HepG2 (cell line): ENCODE data around the gene GLCE. TPM values are rescaled to one million over a fixed set of nuclear protein-coding genes. Genes with fewer than 3 reads are reported as not detected.
A peak's percentile ranks its signal among the peaks of the same experiment; 100 is the strongest.

Source experiments
- BCL6 ChIP-seq: IDR thresholded peaks from 2 replicates; pipeline ENCODE4 v1.6.1; 2016; ENCODE audit warnings: missing genetic modification reagents, missing compliant biosample characterization
- CREM ChIP-seq, 2 experiments: sonication (generic) in 1 of 2; formaldehyde crosslinking in 1 of 2; IDR thresholded peaks; 2 replicates each; pipeline versions ENCODE4 v1.4.0 to v1.6.1; 2016 to 2020; ENCODE audit warnings: antibody characterized with exemption in 1 of 2, mild to moderate bottlenecking in 1 of 2, missing genetic modification reagents in 1 of 2
- FIP1L1 ChIP-seq: fragments of 200-400 bp; formaldehyde crosslinking; IDR thresholded peaks from 2 replicates; pipeline ENCODE4 v1.6.1; 2018; ENCODE audit warnings: low read depth, mild to moderate bottlenecking, low read length, moderate library complexity, borderline replicate concordance; ENCODE audit not compliant: insufficient read depth
- KDM1A ChIP-seq: IDR thresholded peaks from 2 replicates; pipeline ENCODE4 v1.6.1; 2016; ENCODE audit warnings: missing compliant biosample characterization
- NONO ChIP-seq, 2 experiments: fragments of 450-650 bp in 1 of 2; sonication (generic) in 1 of 2; formaldehyde crosslinking in 1 of 2; IDR thresholded peaks in 1 of 2; conservative IDR thresholded peaks in 1 of 2; 2 replicates each; pipeline versions ENCODE4 v1.6.1 to v1.8.0; 2017 to 2022; ENCODE audit warnings: mild to moderate bottlenecking in 1 of 2, missing genetic modification reagents in 1 of 2, moderate library complexity in 1 of 2
- PRMT3 ChIP-seq: sonication (generic); formaldehyde crosslinking; IDR thresholded peaks from 2 replicates; pipeline ENCODE4 v1.8.1; 2022; ENCODE audit warnings: low read depth, mild to moderate bottlenecking, moderate library complexity, missing genetic modification reagents, borderline replicate concordance
- RXRA ChIP-seq: sonication (generic); formaldehyde crosslinking; IDR thresholded peaks from 2 replicates; pipeline ENCODE4 v1.5.1; 2020; ENCODE audit warnings: missing genetic modification reagents
- SRF ChIP-seq: IDR thresholded peaks from 2 replicates; pipeline ENCODE4 v1.6.1; 2011; ENCODE audit warnings: mild to moderate bottlenecking, low read depth, low read length, moderate library complexity
- SRSF9 ChIP-seq: fragments of 200-400 bp; formaldehyde crosslinking; IDR thresholded peaks from 2 replicates; pipeline ENCODE4 v1.6.1; 2018; ENCODE audit warnings: borderline replicate concordance, mild to moderate bottlenecking, low read depth, low read length; ENCODE audit not compliant: insufficient read depth, poor library complexity, severe bottlenecking
- ZBTB42 ChIP-seq: sonication (generic); formaldehyde crosslinking; IDR thresholded peaks from 2 replicates; pipeline ENCODE4 v1.5.0; 2020; ENCODE audit warnings: mild to moderate bottlenecking, missing genetic modification reagents
- ZKSCAN5 ChIP-seq: sonication (generic); formaldehyde crosslinking; IDR thresholded peaks from 2 replicates; pipeline ENCODE4 v1.5.1; 2020; ENCODE audit warnings: mild to moderate bottlenecking, missing genetic modification reagents
- ZMAT5 ChIP-seq: sonication (generic); formaldehyde crosslinking; IDR thresholded peaks from 2 replicates; pipeline ENCODE4 v1.5.0; 2020; ENCODE audit warnings: mild to moderate bottlenecking, low read depth, missing genetic modification reagents, borderline replicate concordance
- ZNF17 ChIP-seq: sonication (generic); formaldehyde crosslinking; IDR thresholded peaks from 2 replicates; pipeline ENCODE4 v1.5.0; 2020; ENCODE audit warnings: mild to moderate bottlenecking, missing genetic modification reagents
- ZNF891 ChIP-seq: sonication (generic); formaldehyde crosslinking; IDR thresholded peaks from 2 replicates; pipeline ENCODE4 v1.5.0; 2020; ENCODE audit warnings: mild to moderate bottlenecking, missing genetic modification reagents
- ZSCAN22 ChIP-seq: sonication (generic); formaldehyde crosslinking; IDR thresholded peaks from 2 replicates; pipeline ENCODE4 v1.4.0; 2020; ENCODE audit warnings: mild to moderate bottlenecking, missing genetic modification reagents
- ZSCAN29 ChIP-seq: sonication (generic); formaldehyde crosslinking; conservative IDR thresholded peaks from 2 replicates; pipeline ENCODE4 v1.4.0; 2020; ENCODE audit warnings: mild to moderate bottlenecking, missing genetic modification reagents
- polyA plus RNA-seq, 8 experiments: library from polyadenylated mRNA; depleted of rRNA in 3 of 8; stranded (reverse) in 7 of 8; unstranded in 1 of 8; fragments of >200 nt; fragmentation: Illumina TruSeq in 4 of 8; extraction: Trizol in 4 of 8; gene quantifications; 2 replicates each; pipeline versions ENCODE4 v1.2.1 to v1.2.3, GENCODE V29; 2011 to 2016; ENCODE audit warnings: low read depth in 4 of 8, missing spikeins in 1 of 8, mixed read lengths in 1 of 8; ENCODE audit not compliant: insufficient read depth in 1 of 8
- total RNA-seq, 5 experiments: library from RNA; depleted of rRNA; stranded (reverse); fragments of >200 nt; fragmentation: Illumina TruSeq; extraction: Trizol; gene quantifications; 2 replicates each; pipeline ENCODE4 v1.2.3, GENCODE V29; 2016; ENCODE audit warnings: low read depth in 1 of 5
- TF ChIP-seq, protein P1 (sequence below): sonication (generic); formaldehyde crosslinking; IDR thresholded peaks from 2 replicates; pipeline ENCODE4 v1.5.0; 2020; ENCODE audit warnings: mild to moderate bottlenecking, missing genetic modification reagents
- TF ChIP-seq, protein P2 (sequence below): sonication (generic); formaldehyde crosslinking; IDR thresholded peaks from 2 replicates; pipeline ENCODE4 v1.9.0; 2021; ENCODE audit warnings: missing genetic modification reagents, borderline replicate concordance
- TF ChIP-seq, protein P3 (sequence below): sonication (generic); formaldehyde crosslinking; IDR thresholded peaks from 2 replicates; pipeline ENCODE4 v1.4.0; 2020; ENCODE audit warnings: missing genetic modification reagents, borderline replicate concordance

The GLCE gene
- total and polyA plus RNA-seq, 2 of the 13 experiments (the other 11 are each of a cell fraction or from before 2014, with no cell fraction given) = 12.9 to 23.4 TPM

DNA sequence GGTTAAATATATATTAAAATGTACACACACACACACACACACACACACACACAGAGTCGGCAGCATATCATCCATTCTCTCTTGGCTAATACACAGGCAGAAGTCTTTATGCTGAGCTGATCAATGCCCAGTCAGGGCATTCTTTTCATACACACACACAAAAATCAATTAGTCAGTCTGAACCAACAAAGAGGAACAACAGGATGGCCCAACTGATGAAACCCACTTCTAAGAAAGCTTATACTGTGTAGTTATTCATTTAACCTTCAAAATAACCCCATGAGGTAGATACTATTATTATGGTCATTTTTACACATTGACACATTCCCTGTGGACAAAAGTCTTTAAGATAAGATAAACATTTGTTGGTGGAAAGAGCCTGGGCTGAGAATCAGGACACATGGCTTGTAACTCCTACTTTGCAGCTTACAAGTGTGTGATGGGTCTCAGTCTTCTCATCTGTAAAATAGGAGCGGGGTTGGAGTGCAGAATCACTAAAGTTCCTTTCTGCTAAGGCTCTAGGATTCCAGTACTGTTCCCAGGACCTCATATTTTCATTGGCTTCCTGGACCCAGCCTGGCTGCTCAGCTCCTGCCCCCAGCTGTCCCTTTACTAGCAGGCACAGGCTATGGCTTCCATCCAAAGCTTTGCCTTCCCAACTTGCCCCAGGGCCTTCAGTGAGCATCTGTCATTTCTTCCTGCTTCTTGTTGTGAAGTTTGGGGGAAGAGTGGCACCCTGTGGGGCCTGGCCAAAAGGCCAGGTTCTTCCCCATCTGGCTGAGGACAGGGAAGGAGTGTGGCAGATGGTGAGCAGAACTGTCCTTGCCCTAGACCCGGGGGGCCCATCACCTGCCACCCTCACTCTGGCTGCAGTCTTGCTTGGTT lies 27.2 kb upstream of the GLCE start (continued):
- TF ChIP-seq FIP1L1 = no peak
- TF ChIP-seq CREM (IDR thresholded peaks at IDR 0.05) = no peak
- no peak for TF ChIP-seq CREM (CRISPR knock-in tag; IDR thresholded peaks at IDR 0.05)
- TF ChIP-seq KDM1A (CRISPR knock-in tag) = 0 out of 2 replicates have a peak, but pooled peaks have one; percentile 65
- TF ChIP-seq, protein P1, sequence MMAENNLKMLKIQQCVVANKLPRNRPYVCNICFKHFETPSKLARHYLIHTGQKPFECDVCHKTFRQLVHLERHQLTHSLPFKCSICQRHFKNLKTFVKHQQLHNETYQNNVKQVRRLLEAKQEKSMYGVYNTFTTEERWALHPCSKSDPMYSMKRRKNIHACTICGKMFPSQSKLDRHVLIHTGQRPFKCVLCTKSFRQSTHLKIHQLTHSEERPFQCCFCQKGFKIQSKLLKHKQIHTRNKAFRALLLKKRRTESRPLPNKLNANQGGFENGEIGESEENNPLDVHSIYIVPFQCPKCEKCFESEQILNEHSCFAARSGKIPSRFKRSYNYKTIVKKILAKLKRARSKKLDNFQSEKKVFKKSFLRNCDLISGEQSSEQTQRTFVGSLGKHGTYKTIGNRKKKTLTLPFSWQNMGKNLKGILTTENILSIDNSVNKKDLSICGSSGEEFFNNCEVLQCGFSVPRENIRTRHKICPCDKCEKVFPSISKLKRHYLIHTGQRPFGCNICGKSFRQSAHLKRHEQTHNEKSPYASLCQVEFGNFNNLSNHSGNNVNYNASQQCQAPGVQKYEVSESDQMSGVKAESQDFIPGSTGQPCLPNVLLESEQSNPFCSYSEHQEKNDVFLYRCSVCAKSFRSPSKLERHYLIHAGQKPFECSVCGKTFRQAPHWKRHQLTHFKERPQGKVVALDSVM = no peak
- TF ChIP-seq, protein P2, sequence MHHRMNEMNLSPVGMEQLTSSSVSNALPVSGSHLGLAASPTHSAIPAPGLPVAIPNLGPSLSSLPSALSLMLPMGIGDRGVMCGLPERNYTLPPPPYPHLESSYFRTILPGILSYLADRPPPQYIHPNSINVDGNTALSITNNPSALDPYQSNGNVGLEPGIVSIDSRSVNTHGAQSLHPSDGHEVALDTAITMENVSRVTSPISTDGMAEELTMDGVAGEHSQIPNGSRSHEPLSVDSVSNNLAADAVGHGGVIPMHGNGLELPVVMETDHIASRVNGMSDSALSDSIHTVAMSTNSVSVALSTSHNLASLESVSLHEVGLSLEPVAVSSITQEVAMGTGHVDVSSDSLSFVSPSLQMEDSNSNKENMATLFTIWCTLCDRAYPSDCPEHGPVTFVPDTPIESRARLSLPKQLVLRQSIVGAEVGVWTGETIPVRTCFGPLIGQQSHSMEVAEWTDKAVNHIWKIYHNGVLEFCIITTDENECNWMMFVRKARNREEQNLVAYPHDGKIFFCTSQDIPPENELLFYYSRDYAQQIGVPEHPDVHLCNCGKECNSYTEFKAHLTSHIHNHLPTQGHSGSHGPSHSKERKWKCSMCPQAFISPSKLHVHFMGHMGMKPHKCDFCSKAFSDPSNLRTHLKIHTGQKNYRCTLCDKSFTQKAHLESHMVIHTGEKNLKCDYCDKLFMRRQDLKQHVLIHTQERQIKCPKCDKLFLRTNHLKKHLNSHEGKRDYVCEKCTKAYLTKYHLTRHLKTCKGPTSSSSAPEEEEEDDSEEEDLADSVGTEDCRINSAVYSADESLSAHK = no peak
- no peak for TF ChIP-seq ZNF17 (CRISPR knock-in tag)
- TF ChIP-seq ZSCAN22 (CRISPR knock-in tag) = no peak
- TF ChIP-seq NONO (IDR thresholded peaks at IDR 0.05) = no peak
- TF ChIP-seq NONO (CRISPR knock-in tag; conservative IDR thresholded peaks at IDR 0.05) = no peak
- TF ChIP-seq ZMAT5 (CRISPR knock-in tag) = no peak
- TF ChIP-seq ZNF891 (CRISPR knock-in tag) = no peak
- TF ChIP-seq, protein P3, sequence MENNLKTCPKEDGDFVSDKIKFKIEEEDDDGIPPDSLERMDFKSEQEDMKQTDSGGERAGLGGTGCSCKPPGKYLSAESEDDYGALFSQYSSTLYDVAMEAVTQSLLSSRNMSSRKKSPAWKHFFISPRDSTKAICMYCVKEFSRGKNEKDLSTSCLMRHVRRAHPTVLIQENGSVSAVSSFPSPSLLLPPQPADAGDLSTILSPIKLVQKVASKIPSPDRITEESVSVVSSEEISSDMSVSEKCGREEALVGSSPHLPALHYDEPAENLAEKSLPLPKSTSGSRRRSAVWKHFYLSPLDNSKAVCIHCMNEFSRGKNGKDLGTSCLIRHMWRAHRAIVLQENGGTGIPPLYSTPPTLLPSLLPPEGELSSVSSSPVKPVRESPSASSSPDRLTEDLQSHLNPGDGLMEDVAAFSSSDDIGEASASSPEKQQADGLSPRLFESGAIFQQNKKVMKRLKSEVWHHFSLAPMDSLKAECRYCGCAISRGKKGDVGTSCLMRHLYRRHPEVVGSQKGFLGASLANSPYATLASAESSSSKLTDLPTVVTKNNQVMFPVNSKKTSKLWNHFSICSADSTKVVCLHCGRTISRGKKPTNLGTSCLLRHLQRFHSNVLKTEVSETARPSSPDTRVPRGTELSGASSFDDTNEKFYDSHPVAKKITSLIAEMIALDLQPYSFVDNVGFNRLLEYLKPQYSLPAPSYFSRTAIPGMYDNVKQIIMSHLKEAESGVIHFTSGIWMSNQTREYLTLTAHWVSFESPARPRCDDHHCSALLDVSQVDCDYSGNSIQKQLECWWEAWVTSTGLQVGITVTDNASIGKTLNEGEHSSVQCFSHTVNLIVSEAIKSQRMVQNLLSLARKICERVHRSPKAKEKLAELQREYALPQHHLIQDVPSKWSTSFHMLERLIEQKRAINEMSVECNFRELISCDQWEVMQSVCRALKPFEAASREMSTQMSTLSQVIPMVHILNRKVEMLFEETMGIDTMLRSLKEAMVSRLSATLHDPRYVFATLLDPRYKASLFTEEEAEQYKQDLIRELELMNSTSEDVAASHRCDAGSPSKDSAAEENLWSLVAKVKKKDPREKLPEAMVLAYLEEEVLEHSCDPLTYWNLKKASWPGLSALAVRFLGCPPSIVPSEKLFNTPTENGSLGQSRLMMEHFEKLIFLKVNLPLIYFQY (CRISPR knock-in tag) = no peak
- no peak for TF ChIP-seq ZBTB42
- no peak for TF ChIP-seq RXRA
- TF ChIP-seq ZSCAN29 (CRISPR knock-in tag) = no peak
- TF ChIP-seq ZKSCAN5 = no peak
- TF ChIP-seq BCL6 (CRISPR knock-in tag) = peak; percentile 59; the same call in 1 of the 2 replicates
- TF ChIP-seq PRMT3 = no peak
- no peak for TF ChIP-seq SRSF9
- TF ChIP-seq SRF = no peak
